ENCODE measurements around the gene TUBB. TPM values are rescaled to one million over a fixed set of nuclear protein-coding genes. Genes with fewer than 3 reads are reported as not detected.

The TUBB gene
- total RNA-seq, 1 experiment from 2014 or later: 886 TPM

DNA sequence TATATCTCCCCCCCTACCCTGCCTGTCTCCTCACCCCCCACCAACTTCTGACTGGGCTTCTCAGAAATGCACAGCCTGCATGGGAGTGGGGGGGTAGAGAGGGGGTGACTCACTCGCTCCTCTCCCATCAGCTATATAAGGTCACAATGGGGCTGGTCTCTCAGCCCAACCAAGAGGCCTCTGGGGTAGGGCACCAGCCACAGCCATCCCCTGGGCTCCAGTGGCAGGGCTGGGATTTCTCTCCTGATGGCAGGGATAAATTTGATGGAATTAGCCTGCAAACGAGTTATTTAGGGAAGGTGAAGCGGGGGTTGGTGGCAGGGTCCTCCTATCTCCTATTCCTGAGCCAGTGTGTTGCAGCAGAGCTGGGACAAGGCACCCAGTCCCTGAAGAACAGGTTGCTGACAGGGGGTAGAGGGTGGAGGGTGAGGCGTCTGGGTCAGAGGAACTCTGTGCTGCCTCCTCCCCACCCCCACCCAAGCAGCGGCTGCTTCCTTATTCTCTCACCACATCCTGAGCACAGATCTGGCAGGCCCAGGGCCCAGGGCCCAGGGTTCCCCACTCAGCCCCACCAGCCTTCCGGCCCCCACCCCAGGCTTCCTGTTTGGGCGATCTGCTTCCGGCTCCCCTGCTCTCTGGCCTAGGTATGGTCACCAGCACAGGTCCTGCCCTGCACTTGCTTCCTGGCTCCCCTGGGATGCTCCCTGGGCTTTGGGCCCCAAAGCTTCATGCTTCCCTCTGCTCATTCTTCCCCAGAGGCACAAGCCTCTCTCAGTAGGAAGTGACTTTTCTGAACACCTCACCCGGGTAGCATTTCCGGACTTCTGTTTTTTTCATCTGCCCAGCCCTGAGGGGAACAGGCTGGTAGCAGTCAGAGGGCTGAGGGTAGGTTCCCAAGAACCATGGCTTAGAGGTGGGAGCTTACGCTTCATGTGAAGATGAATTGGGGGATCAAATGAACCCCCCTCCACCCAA is 37.7 kb upstream of the TUBB start:
- no TSS peak for BruUV-seq (replicated peaks)
- no peaks in the 10 kb centered on the region for H3K9me3 ChIP-seq (ENCODE audit: control insufficient read depth in 1 of 2, insufficient read depth in 1 of 2, low read depth in 1 of 2, low read length in 2 of 2)
- peak overlapping the region; percentile 38 to 54 for H3K4me3 ChIP-seq (replicated peaks in 1 of 2; ENCODE audit: low read depth in 1 of 2, low read length in 2 of 2)
- H3K4me1 ChIP-seq (ENCODE audit: control insufficient read depth in 1 of 2, insufficient read depth in 2 of 2, low read length in 2 of 2): peaks cover 37 to 60% of the 10 kb centered on the region in 2 experiments
- intact Hi-C loops (cut with micrococcal nuclease): no loop called here
- H3K27me3 ChIP-seq (ENCODE audit: insufficient read depth, low read length): no peaks in the 10 kb centered on the region
- H3K36me3 ChIP-seq (ENCODE audit: control insufficient read depth in 1 of 2, insufficient read depth in 2 of 2, low read length in 2 of 2): peaks cover 0 to 8% of the 10 kb centered on the region in 2 experiments; a peak in 1 of 4 replicates
- H3K79me2 ChIP-seq (ENCODE audit: insufficient read depth, low read length): peaks cover 58% of the 10 kb centered on the region
- CTCF ChIA-PET: interaction anchor here (0.9 to 3.9 kb wide), 5 partner anchors 10 to 48 kb away, joined by 3 to 45 read pairs (median 4); partner anchors contain the start of genes DHX16, MDC1 and TUBB
- DNase-seq (ENCODE audit: low read depth, low spot score) (no peak), ATAC-seq (peak; percentile 26; the same call in 1 of the 2 replicates)
- H3K9ac ChIP-seq (ENCODE audit: low read length): peak overlapping the region; percentile 66
- H3K27ac ChIP-seq (ENCODE audit: low read depth, low read length): peak overlapping the region; percentile 85
- RAD21 ChIA-PET (ENCODE audit: low non-redundant PET in 1 of 2, low total read pairs in 2 of 2, uncharacterized antibody in 2 of 2, unreplicated experiment in 2 of 2): interaction anchor here (0.6 to 1.2 kb wide), 2 partner anchors 35 to 68 kb away, joined by 3 to 4 read pairs; no protein-coding TSS in a partner anchor
- POLR2A ChIA-PET: interaction anchor here (1.1 to 1.7 kb wide), 4 partner anchors 10 to 47 kb away, joined by 3 to 6 read pairs (median 4); partner anchors contain the start of genes DHX16 and MDC1
- H4K20me1 ChIP-seq (ENCODE audit: insufficient read depth): no peaks in the 10 kb centered on the region
- no peaks in the 10 kb centered on the region for H3K9me2 ChIP-seq (ENCODE audit: insufficient read depth)
- no peak overlapping the region for H2AFZ ChIP-seq (ENCODE audit: low read depth, low read length, poor library complexity, severe bottlenecking)
- TF ChIP-seq POLR2AphosphoS5 (IDR thresholded peaks at IDR 0.05; ENCODE audit: low read depth, low read length): peak; percentile 57; the same call in 1 of the 2 replicates
- TF ChIP-seq ZNF274 (IDR thresholded peaks at IDR 0.05; ENCODE audit: low read depth, low read length): no peak
- H3K4me2 ChIP-seq (ENCODE audit: low read length): peak overlapping the region; percentile 98

DNA sequence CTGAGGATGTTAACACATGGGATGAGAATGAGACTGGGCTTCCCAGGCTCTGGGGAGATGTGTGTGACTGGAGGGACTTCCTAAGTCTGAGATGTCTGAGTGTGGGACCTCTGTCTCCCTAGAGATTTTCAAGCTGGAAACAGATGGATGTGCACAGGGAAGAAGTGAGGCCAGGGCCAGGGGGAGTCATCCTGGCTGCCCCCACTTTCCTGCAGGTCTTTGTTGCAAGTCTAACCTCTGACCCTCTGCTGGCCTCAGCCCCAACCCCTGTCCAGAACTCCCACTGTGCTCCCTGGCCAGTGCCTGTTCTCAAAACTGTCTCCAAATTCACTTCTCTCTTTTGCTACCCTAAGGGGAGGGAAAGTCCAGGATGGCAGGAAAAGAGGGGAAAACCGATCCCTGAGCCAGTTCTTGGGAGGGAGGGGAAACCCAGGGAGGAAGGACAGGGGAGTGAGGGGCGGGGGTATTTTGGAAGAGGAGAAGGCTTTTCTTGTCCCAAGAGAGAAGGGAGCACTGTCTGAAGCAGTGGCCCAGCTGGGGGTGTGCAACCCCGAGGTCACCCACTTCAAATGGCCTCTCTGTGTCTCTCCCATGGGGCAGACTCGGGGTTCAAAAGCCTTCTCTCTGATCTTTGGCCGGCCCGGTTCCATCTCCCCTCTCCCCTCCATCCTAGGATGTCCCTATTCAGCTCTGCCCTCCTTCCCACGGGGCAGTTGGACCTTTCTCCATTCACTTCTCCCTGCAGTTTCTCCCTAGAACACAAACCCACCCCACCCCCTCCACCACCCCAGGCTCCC is 36.8 kb upstream of the TUBB start:
- H4K20me1 ChIP-seq (ENCODE audit: insufficient read depth): no peaks in the 10 kb centered on the region
- H2AFZ ChIP-seq (ENCODE audit: low read depth, low read length, poor library complexity, severe bottlenecking): no peak overlapping the region
- H3K9me3 ChIP-seq (ENCODE audit: control insufficient read depth in 1 of 2, insufficient read depth in 1 of 2, low read depth in 1 of 2, low read length in 2 of 2): no peaks in the 10 kb centered on the region
- H3K4me2 ChIP-seq (ENCODE audit: low read length): peak overlapping the region; percentile 98
- peak overlapping the region; percentile 85 for H3K27ac ChIP-seq (ENCODE audit: low read depth, low read length)
- TF ChIP-seq, protein P1, sequence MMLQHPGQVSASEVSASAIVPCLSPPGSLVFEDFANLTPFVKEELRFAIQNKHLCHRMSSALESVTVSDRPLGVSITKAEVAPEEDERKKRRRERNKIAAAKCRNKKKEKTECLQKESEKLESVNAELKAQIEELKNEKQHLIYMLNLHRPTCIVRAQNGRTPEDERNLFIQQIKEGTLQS (IDR thresholded peaks at IDR 0.05): no peak
- ATAC-seq (no peak), DNase-seq (ENCODE audit: low read depth, low spot score) (no peak)
- no TSS peak for BruUV-seq (replicated peaks)
- no peaks in the 10 kb centered on the region for H3K9me2 ChIP-seq (ENCODE audit: insufficient read depth)
- peaks cover 0 to 2% of the 10 kb centered on the region in 2 experiments; a peak in 1 of 4 replicates for H3K36me3 ChIP-seq (ENCODE audit: control insufficient read depth in 1 of 2, insufficient read depth in 2 of 2, low read length in 2 of 2)
- intact Hi-C loops (cut with micrococcal nuclease): no loop called here
- peak overlapping the region; percentile 66 for H3K9ac ChIP-seq (ENCODE audit: low read length)
- peaks cover 58% of the 10 kb centered on the region for H3K79me2 ChIP-seq (ENCODE audit: insufficient read depth, low read length)
- peaks cover 42 to 69% of the 10 kb centered on the region in 2 experiments for H3K4me1 ChIP-seq (ENCODE audit: control insufficient read depth in 1 of 2, insufficient read depth in 2 of 2, low read length in 2 of 2)
- ChIA-PET CTCF (interaction anchor here (3.5 kb wide), 1 partner anchor 47 kb away, joined by 21 read pairs; no protein-coding TSS in a partner anchor), POLR2A (no interaction called here), RAD21 (ENCODE audit: low non-redundant PET in 1 of 2, low total read pairs in 2 of 2, uncharacterized antibody in 2 of 2, unreplicated experiment in 2 of 2) (no interaction called here)
- peak overlapping the region; percentile 38 to 54 for H3K4me3 ChIP-seq (replicated peaks in 1 of 2; ENCODE audit: low read depth in 1 of 2, low read length in 2 of 2)
- no peaks in the 10 kb centered on the region for H3K27me3 ChIP-seq (ENCODE audit: insufficient read depth, low read length)

Data from HCT116 (cell line).